Body of pancreas (tissue), 4 donors: ENCODE data around the gene SNTB2. TPM values are rescaled to one million over a fixed set of nuclear protein-coding genes. Genes with fewer than 3 reads are reported as not detected.

ENCODE experiments used
- ATAC-seq: fragments of 150-250 bp; one replicate; pipeline ENCODE4 v1.9.1; 2016
- DNase-seq, 4 donors: peaks; one replicate each; pipeline ENCODE4 v3.0.0-alpha.2; 2019
- H3K27ac ChIP-seq, 4 donors: fragments of 200-600 bp; sonication (generic); 1 replicate in 3 of 4; 2 replicates in 1 of 4; pipeline versions ENCODE4 v1.5.1 to v1.6.1; 2016 to 2019; ENCODE audit warnings: mild to moderate bottlenecking in 1 of 4, mixed read lengths in 1 of 4, moderate library complexity in 1 of 4
- H3K27me3 ChIP-seq, 2 donors: fragments of 200-600 bp; sonication (generic); one replicate each; pipeline ENCODE4 v1.6.0; 2016; ENCODE audit warnings: mild to moderate bottlenecking in 1 of 2
- H3K36me3 ChIP-seq, 2 donors: fragments of 200-600 bp; sonication (generic); replicated peaks in 1 of 2; 2 replicates each; pipeline ENCODE4 v1.5.1; 2016; ENCODE audit warnings: low read depth in 2 of 2; ENCODE audit not compliant: insufficient read depth in 1 of 2
- H3K4me1 ChIP-seq: fragments of 200-600 bp; sonication (generic); one replicate; pipeline ENCODE4 v1.6.0; 2016
- H3K4me3 ChIP-seq, 2 donors: fragments of 200-600 bp; sonication (generic); 1 replicate in 1 of 2; 2 replicates in 1 of 2; pipeline ENCODE4 v1.5.1; 2016 to 2019
- H3K9me3 ChIP-seq, 3 donors: fragments of 200-600 bp; sonication (generic); 1 replicate in 2 of 3; 2 replicates in 1 of 3; pipeline ENCODE4 v1.5.1; 2016
- POLR2A ChIP-seq, 3 donors: fragments of 450-650 bp; IDR thresholded peaks; one replicate each; pipeline ENCODE4 v1.6.1; 2016; ENCODE audit warnings: antibody characterized with exemption in 3 of 3, mild to moderate bottlenecking in 2 of 3
- WGBS, 2 donors: methylation state at CpG; one replicate each; pipeline ENCODE4 v1.1.5; 2017; 5-methylcytosine and 5-hydroxymethylcytosine counted together
- intact Hi-C: fragments of 100-400 bp; cut with DNase I; formaldehyde crosslinking; loops from one replicate; pipeline ENCODE4 v1.15.1; 2023
- total RNA-seq, 2 donors: library from RNA; depleted of rRNA; stranded (reverse); fragments of >200 nt; gene quantifications; one replicate each; pipeline ENCODE4 v1.1.0, GENCODE V29; 2016
- TF ChIP-seq, protein P1 (sequence below), 7 experiments: fragments of 450-650 bp in 4 of 7; fragments of 200-600 bp in 3 of 7; sonication (generic) in 3 of 7; IDR thresholded peaks; one replicate each; pipeline ENCODE4 v1.5.1; 2016 to 2019; ENCODE audit warnings: antibody characterized with exemption in 7 of 7

Gene SNTB2
- total RNA-seq, 2 donors from 2014 or later = 11.2 to 13.5 TPM

DNA sequence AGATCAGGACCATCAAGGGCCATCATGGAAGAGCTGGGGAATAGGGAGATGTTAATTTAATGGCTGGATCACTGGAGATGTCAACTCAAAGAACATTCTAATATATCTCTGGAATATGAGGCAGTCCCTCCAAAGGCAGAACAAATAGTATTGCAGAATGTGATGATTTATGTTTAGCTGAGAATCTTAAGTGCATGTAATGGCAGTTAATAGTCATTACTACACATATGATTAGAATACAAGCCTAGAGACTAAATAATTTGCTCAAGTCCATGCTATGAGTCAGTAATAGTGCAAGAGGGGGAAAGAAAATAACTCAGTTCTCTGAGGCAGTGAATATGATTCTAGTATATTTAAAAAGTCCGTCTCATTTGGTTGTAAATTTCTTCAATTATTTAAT, 32.3 kb downstream of the SNTB2 start:
- TF ChIP-seq POLR2A (IDR thresholded peaks at IDR 0.05) = no peak
- TF ChIP-seq, protein P1, sequence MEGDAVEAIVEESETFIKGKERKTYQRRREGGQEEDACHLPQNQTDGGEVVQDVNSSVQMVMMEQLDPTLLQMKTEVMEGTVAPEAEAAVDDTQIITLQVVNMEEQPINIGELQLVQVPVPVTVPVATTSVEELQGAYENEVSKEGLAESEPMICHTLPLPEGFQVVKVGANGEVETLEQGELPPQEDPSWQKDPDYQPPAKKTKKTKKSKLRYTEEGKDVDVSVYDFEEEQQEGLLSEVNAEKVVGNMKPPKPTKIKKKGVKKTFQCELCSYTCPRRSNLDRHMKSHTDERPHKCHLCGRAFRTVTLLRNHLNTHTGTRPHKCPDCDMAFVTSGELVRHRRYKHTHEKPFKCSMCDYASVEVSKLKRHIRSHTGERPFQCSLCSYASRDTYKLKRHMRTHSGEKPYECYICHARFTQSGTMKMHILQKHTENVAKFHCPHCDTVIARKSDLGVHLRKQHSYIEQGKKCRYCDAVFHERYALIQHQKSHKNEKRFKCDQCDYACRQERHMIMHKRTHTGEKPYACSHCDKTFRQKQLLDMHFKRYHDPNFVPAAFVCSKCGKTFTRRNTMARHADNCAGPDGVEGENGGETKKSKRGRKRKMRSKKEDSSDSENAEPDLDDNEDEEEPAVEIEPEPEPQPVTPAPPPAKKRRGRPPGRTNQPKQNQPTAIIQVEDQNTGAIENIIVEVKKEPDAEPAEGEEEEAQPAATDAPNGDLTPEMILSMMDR (IDR thresholded peaks at IDR 0.05) = no peak
- H3K36me3 ChIP-seq = no peaks in the 10 kb centered on the region
- 97 to 100% methylated on average over 1 of the region's 1 CpG for WGBS, 2 donors
- intact Hi-C loops = no loop called here
- H3K4me1 ChIP-seq = peaks cover 22% of the 10 kb centered on the region
- ATAC-seq (no peak), DNase-seq (no peak)
- H3K9me3 ChIP-seq = no peaks in the 10 kb centered on the region
- H3K4me3 ChIP-seq = no peak overlapping the region
- no peaks in the 10 kb centered on the region for H3K27me3 ChIP-seq
- no peak overlapping the region for H3K27ac ChIP-seq

- no peak overlapping the region for H3K4me3 ChIP-seq
- ATAC-seq = no peak
- WGBS, 2 donors = 96 to 100% methylated on average over 6 of the region's 6 CpGs
- no peak overlapping the region for H3K27ac ChIP-seq
- no peaks in the 10 kb centered on the region for H3K27me3 ChIP-seq
- intact Hi-C loops = no loop called here
- DNase-seq = no peak
- peaks cover under 1% of the 10 kb centered on the region for H3K4me1 ChIP-seq
- TF ChIP-seq, protein P1 (IDR thresholded peaks at IDR 0.05) = no peak
- TF ChIP-seq POLR2A (IDR thresholded peaks at IDR 0.05) = no peak
- no peaks in the 10 kb centered on the region for H3K9me3 ChIP-seq
- H3K36me3 ChIP-seq = no peaks in the 10 kb centered on the region
Observed at GRCh38 chr16:69223882-69224281, 36.9 kb downstream of the SNTB2 start.

DNA sequence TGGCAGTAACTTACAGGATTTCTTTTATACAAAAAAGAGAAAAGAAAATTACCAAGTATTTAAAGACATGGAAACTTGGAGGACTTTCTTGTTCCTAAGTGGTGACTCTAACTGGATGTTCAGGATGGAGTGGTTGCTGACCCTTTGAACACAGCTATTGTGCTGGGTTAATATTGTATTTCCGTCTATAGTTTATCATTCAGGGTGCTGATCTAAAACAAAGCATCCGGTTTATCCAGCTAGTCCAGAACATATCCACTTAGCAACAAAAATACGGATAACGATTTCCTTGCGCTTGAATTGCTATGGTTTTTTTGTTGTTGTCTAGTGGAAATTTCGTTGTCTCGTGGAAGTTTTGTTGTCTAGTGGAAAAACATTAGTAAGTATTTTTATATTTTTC, 38.2 kb downstream of the SNTB2 start:
- peak; percentile 55 for ATAC-seq
- no peaks in the 10 kb centered on the region for H3K27me3 ChIP-seq
- 62 to 68% methylated on average over 7 of the region's 7 CpGs for WGBS, 2 donors
- H3K27ac ChIP-seq = peak overlapping the region in 1 of 4 donors; percentile 25
- intact Hi-C loops = no loop called here
- H3K9me3 ChIP-seq = no peaks in the 10 kb centered on the region
- DNase-seq = no peak
- H3K4me3 ChIP-seq = no peak overlapping the region
- TF ChIP-seq POLR2A (IDR thresholded peaks at IDR 0.05) = no peak
- TF ChIP-seq, protein P1 (IDR thresholded peaks at IDR 0.05) = no peak
- no peaks in the 10 kb centered on the region for H3K4me1 ChIP-seq
- no peaks in the 10 kb centered on the region for H3K36me3 ChIP-seq

- H3K36me3 ChIP-seq = no peaks in the 10 kb centered on the region
- ATAC-seq (no peak), DNase-seq (no peak)
- no peaks in the 10 kb centered on the region for H3K27me3 ChIP-seq
- TF ChIP-seq POLR2A (IDR thresholded peaks at IDR 0.05) = no peak
- TF ChIP-seq, protein P1 (IDR thresholded peaks at IDR 0.05) = no peak
- peaks cover 22% of the 10 kb centered on the region for H3K4me1 ChIP-seq
- H3K27ac ChIP-seq = no peak overlapping the region
- H3K9me3 ChIP-seq = no peaks in the 10 kb centered on the region
- intact Hi-C loops = no loop called here
- no peak overlapping the region for H3K4me3 ChIP-seq
Observed at GRCh38 chr16:69233124-69233523, 46.2 kb downstream of the SNTB2 start.

- 47 to 52% methylated on average over 3 of the region's 3 CpGs for WGBS, 2 donors
- intact Hi-C loops = no loop called here
- ATAC-seq (no peak), DNase-seq (no peak)
- H3K27ac ChIP-seq = no peak overlapping the region
- H3K36me3 ChIP-seq = no peaks in the 10 kb centered on the region
- no peaks in the 10 kb centered on the region for H3K27me3 ChIP-seq
- H3K4me3 ChIP-seq = no peak overlapping the region
- H3K4me1 ChIP-seq = peaks cover 22% of the 10 kb centered on the region
- no peak for TF ChIP-seq POLR2A (IDR thresholded peaks at IDR 0.05)
- TF ChIP-seq, protein P1 (IDR thresholded peaks at IDR 0.05) = no peak
- H3K9me3 ChIP-seq = no peaks in the 10 kb centered on the region
Observed at GRCh38 chr16:69234460-69234859, 47.5 kb downstream of the SNTB2 start.
